ENCODE results near the gene CBFA2T2. TPM values are rescaled to one million over a fixed set of nuclear protein-coding genes. Genes with fewer than 3 reads are reported as not detected.

CBFA2T2 gene
- polyA plus RNA-seq, 3 donors: 1.7 to 9.7 (median 4.9) TPM

DNA sequence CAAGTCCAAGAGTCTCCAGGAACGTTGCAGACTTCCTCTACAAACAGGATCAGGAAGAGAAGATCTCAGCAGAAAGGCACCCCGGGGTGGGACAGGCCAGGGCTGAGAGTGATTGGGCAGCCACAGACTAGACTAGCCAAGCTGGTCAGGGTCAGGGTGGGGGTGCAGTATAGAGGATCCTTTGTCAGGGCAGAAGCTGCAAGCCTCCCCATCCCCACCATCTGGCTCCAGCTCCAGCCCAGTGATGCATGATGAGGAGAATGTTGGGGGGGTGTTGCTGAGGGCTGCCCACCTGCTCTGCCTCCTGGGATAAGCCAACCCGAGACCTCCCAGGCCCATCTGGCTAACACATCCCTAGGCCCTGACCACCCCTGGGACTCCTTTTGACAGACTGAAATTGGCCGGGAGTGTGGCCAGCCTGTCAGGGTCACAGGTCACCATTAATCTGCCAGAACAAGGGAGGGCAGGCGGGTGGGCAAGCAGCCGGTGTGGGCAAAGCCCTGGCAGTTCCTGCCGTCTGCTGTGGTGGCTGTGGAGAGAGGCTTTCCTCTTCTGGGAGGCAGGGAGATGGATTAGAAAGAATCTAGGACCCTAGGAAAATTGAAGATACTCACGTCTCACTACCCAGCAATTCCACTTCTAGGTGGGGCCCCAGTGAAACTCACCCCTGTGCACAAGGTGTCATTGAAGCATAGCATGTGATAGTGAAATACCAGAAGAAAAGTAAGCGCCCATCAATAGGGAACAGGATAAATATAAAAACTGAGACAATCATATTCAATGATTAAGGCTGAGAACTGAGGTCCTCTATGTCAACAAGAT lies 24.2 kb upstream of the CBFA2T2 start:
- H3K36me3 Mint-ChIP-seq: no peaks in the 10 kb centered on the region
- no peak for TF ChIP-seq CTCF (IDR thresholded peaks at IDR 0.05)
- H3K9ac ChIP-seq (ENCODE audit: insufficient read depth, low read length, poor library complexity, severe bottlenecking): no peak overlapping the region

GRCh38 chr20:33466303-33466646 lies 23.6 kb upstream of the CBFA2T2 start:
- intact Hi-C loops (cut with micrococcal nuclease): no loop called here
- Histone ChIP-seq H2AFZ (ENCODE audit: insufficient read depth, low read depth, low read length, poor library complexity, severe bottlenecking) (no peak overlapping the region), H3K4me3 (replicated peaks in 1 of 3; ENCODE audit: low read depth in 2 of 3, low read length in 3 of 3) (no peak overlapping the region), H3K79me2 (ENCODE audit: insufficient read depth, low read length) (no peaks in the 10 kb centered on the region), H3K9ac (ENCODE audit: insufficient read depth, low read length, poor library complexity, severe bottlenecking) (no peak overlapping the region), H3K27me3 (ENCODE audit: control insufficient read depth in 2 of 2, insufficient read depth in 2 of 2, low read length in 2 of 2) (no peaks in the 10 kb centered on the region), H3K4me1 (ENCODE audit: control insufficient read depth in 1 of 2, insufficient read depth in 2 of 2, low read length in 2 of 2) (no peaks in the 10 kb centered on the region), H3K36me3 (replicated peaks in 1 of 2; ENCODE audit: control insufficient read depth in 1 of 2, insufficient read depth in 2 of 2, low read length in 2 of 2) (no peaks in the 10 kb centered on the region), H3K9me3 (replicated peaks in 1 of 2; ENCODE audit: control insufficient read depth in 1 of 2, insufficient read depth in 1 of 2, low read length in 2 of 2) (no peaks in the 10 kb centered on the region), H3K4me2 (replicated peaks; ENCODE audit: extremely low read depth, low read length, poor library complexity, severe bottlenecking) (no peak overlapping the region), H4K20me1 (ENCODE audit: insufficient read depth, low read length) (no peaks in the 10 kb centered on the region), H3K27ac (ENCODE audit: low read depth in 1 of 2, low read length in 2 of 2) (no peak overlapping the region)
- DNase-seq: no peak
- H3K36me3 Mint-ChIP-seq: no peaks in the 10 kb centered on the region
- peaks cover 2 to 4% (median 4%) of the 10 kb centered on the region in 3 donors for H3K27me3 Mint-ChIP-seq (ENCODE audit: low read depth in 3 of 3)
- no peak overlapping the region for H3K27ac Mint-ChIP-seq
- no peak for TF ChIP-seq CTCF (IDR thresholded peaks at IDR 0.05)
- H3K4me3 Mint-ChIP-seq: no peak overlapping the region
- peaks cover 2% of the 10 kb centered on the region for H3K4me1 Mint-ChIP-seq
- no CpG with 5 or more reads among the region's 3 CpGs for WGBS (ENCODE audit: insufficient coverage)
- H3K9me3 Mint-ChIP-seq: no peaks in the 10 kb centered on the region

More for the DNA sequence above, 24.2 kb upstream of the CBFA2T2 start:
- Mint-ChIP-seq H3K4me3 (no peak overlapping the region), H3K27ac (no peak overlapping the region), H3K27me3 (ENCODE audit: low read depth in 3 of 3) (peaks cover 2 to 4% (median 4%) of the 10 kb centered on the region in 3 donors), H3K9me3 (no peaks in the 10 kb centered on the region), H3K4me1 (peaks cover 2% of the 10 kb centered on the region)
- Histone ChIP-seq H3K79me2 (ENCODE audit: insufficient read depth, low read length) (no peaks in the 10 kb centered on the region), H3K4me2 (replicated peaks; ENCODE audit: extremely low read depth, low read length, poor library complexity, severe bottlenecking) (no peak overlapping the region), H3K36me3 (replicated peaks in 1 of 2; ENCODE audit: control insufficient read depth in 1 of 2, insufficient read depth in 2 of 2, low read length in 2 of 2) (no peaks in the 10 kb centered on the region), H3K4me1 (ENCODE audit: control insufficient read depth in 1 of 2, insufficient read depth in 2 of 2, low read length in 2 of 2) (no peaks in the 10 kb centered on the region), H3K27ac (ENCODE audit: low read depth in 1 of 2, low read length in 2 of 2) (no peak overlapping the region), H4K20me1 (ENCODE audit: insufficient read depth, low read length) (no peaks in the 10 kb centered on the region), H3K27me3 (ENCODE audit: control insufficient read depth in 2 of 2, insufficient read depth in 2 of 2, low read length in 2 of 2) (no peaks in the 10 kb centered on the region), H2AFZ (ENCODE audit: insufficient read depth, low read depth, low read length, poor library complexity, severe bottlenecking) (no peak overlapping the region), H3K4me3 (replicated peaks in 1 of 3; ENCODE audit: low read depth in 2 of 3, low read length in 3 of 3) (no peak overlapping the region), H3K9me3 (replicated peaks in 1 of 2; ENCODE audit: control insufficient read depth in 1 of 2, insufficient read depth in 1 of 2, low read length in 2 of 2) (no peaks in the 10 kb centered on the region)
- WGBS (ENCODE audit: insufficient coverage): 67% methylated on average over 2 of the region's 9 CpGs
- intact Hi-C loops (cut with micrococcal nuclease): no loop called here
- no peak for DNase-seq

Measured in CD14-positive monocyte (primary cell).